BE2C (cell line): ENCODE results near the gene DCUN1D3.

ENCODE experiments used
- DNase-seq: peaks from one replicate; pipeline ENCODE4 v3.0.0-alpha.2; 2020
- H3K27me3 ChIP-seq: fragments of 250-450 bp; sonication (Bioruptor Pico); 2 replicates; pipeline ENCODE4 v1.5.1; 2020; ENCODE audit warnings: mild to moderate bottlenecking
- H3K36me3 ChIP-seq: fragments of 250-450 bp; sonication (Bioruptor Pico); 2 replicates; pipeline ENCODE4 v1.5.1; 2020; ENCODE audit warnings: mild to moderate bottlenecking
- H3K4me1 ChIP-seq: fragments of 250-450 bp; sonication (Bioruptor Pico); 2 replicates; pipeline ENCODE4 v1.5.1; 2020
- H3K4me3 ChIP-seq: 2 replicates; pipeline ENCODE4 v1.5.1; 2011; ENCODE audit warnings: low read depth, low read length
- H3K9me3 ChIP-seq: fragments of 250-450 bp; sonication (Bioruptor Pico); 2 replicates; pipeline ENCODE4 v1.5.1; 2020
- TF ChIP-seq, protein P1 (sequence below): IDR thresholded peaks from 2 replicates; pipeline ENCODE4 v1.5.1; 2012; ENCODE audit warnings: mild to moderate bottlenecking, low read depth, low read length

Gene DCUN1D3

DNA sequence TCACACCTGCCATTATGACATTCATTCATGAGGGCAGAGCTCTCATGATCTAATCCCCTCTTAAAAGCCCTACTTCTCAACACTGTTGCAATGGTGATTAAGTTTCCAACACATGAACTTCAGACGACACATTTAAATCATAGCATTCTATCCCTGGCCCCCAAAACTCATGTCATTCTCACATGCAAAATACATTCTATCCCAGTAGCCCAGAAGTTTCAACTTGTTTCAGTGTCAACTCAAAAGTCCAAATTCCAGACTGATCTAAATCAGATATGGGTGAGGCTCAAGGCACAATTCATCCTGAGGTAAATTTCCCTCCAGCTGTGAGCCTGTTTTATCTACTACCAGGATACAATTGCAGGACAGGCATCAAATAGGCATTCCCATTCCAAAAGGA, 25.6 kb upstream of the DCUN1D3 start:
- H3K9me3 ChIP-seq = no peaks in the 10 kb centered on the region
- H3K4me3 ChIP-seq = no peak overlapping the region
- DNase-seq = no peak
- H3K27me3 ChIP-seq = no peaks in the 10 kb centered on the region
- H3K36me3 ChIP-seq = no peaks in the 10 kb centered on the region
- H3K4me1 ChIP-seq = no peaks in the 10 kb centered on the region
- TF ChIP-seq, protein P1, sequence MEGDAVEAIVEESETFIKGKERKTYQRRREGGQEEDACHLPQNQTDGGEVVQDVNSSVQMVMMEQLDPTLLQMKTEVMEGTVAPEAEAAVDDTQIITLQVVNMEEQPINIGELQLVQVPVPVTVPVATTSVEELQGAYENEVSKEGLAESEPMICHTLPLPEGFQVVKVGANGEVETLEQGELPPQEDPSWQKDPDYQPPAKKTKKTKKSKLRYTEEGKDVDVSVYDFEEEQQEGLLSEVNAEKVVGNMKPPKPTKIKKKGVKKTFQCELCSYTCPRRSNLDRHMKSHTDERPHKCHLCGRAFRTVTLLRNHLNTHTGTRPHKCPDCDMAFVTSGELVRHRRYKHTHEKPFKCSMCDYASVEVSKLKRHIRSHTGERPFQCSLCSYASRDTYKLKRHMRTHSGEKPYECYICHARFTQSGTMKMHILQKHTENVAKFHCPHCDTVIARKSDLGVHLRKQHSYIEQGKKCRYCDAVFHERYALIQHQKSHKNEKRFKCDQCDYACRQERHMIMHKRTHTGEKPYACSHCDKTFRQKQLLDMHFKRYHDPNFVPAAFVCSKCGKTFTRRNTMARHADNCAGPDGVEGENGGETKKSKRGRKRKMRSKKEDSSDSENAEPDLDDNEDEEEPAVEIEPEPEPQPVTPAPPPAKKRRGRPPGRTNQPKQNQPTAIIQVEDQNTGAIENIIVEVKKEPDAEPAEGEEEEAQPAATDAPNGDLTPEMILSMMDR = no peak

DNA sequence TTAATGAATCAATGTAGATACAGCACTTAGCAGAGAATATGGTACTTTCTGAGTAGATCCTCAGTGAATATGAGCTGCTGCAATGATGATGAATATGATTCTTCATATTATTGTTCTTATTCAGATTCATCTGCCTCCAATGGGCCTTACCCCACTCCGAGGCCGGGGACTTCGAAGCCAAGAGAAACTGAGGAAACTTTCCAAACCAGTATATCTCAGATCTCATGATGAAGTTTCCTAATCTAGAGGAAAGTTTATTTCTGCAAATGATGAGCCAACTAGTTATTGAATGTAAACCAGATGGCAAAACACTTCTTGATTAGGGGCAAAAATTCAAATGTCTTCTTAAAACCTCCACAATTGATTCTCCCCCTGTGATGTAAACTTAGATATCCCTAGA, 23.7 kb upstream of the DCUN1D3 start:
- no peaks in the 10 kb centered on the region for H3K4me1 ChIP-seq
- no peak for DNase-seq
- H3K4me3 ChIP-seq = no peak overlapping the region
- TF ChIP-seq, protein P1 = no peak
- H3K36me3 ChIP-seq = no peaks in the 10 kb centered on the region
- H3K27me3 ChIP-seq = no peaks in the 10 kb centered on the region
- no peaks in the 10 kb centered on the region for H3K9me3 ChIP-seq

DNA sequence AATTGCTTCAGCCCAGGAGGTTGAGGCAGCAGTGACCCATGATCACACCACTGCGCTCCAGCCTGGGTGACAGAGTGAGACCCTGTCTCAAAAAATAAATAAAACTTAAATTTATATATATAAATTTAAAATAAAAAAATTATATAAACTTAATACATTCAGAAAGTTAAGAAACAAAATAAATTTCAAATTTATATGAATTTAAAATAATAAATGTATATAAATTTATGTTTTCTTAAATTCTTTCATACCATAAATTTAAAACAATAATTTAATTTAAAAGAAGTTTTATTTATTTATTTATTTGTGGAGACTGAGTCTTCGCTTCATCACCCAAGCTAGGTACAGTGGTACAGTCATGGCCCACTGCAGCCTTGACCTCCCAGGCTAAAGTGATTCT, 20.6 kb upstream of the DCUN1D3 start:
- no peak for DNase-seq
- Histone ChIP-seq H3K4me3 (no peak overlapping the region), H3K9me3 (no peaks in the 10 kb centered on the region), H3K36me3 (no peaks in the 10 kb centered on the region), H3K27me3 (no peaks in the 10 kb centered on the region), H3K4me1 (no peaks in the 10 kb centered on the region)
- TF ChIP-seq, protein P1 = no peak

DNA sequence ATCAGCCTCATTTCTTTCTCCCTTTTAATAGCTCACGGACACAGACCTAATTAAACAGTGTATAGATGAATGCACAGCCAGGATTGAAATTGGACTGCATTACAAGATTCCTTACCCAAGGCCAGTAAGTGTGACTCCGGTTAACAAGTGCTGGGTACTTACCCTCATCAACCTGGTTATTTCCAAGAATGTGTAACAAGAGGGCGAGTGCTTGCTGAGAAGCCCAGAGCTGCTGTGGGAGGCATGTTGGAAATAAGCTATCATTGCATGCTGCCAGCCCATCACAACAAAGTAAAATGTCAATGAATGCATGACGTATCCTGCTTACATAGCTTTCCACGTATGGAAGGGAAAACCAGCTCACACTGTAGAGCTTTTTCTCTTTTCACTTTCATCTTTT, 19.9 kb upstream of the DCUN1D3 start:
- Histone ChIP-seq H3K27me3 (no peaks in the 10 kb centered on the region), H3K36me3 (no peaks in the 10 kb centered on the region), H3K4me1 (0 out of 2 replicates have a peak, but pooled peaks cover 4% of the 10 kb centered on the region), H3K9me3 (no peaks in the 10 kb centered on the region), H3K4me3 (no peak overlapping the region)
- DNase-seq = no peak
- TF ChIP-seq, protein P1 = no peak

GRCh38 chr16:20918486-20919239, 18.5 kb upstream of the DCUN1D3 start:
- Histone ChIP-seq H3K4me1 (0 out of 2 replicates have a peak, but pooled peaks cover 4% of the 10 kb centered on the region), H3K4me3 (no peak overlapping the region)
- DNase-seq = no peak

DNA sequence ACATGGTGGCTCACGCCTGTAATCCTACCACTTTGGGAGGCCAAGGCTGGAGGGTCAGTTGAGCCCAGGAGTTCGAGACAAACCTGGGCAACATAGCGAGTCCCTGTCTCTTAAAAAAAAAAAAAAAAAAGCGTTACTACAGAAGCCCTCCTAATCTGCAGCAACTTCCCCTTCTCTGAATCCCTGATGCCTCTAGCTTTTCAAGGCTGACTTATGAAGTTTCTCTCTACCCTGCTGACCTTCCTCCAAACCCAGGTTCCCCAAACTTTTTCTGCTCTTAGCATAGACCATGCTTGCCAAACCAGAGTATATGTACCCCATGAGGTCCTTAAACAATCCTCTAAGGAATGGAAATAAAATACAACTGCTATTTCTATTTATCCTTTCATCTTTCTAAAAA, 16.8 kb upstream of the DCUN1D3 start:
- no peak for DNase-seq
- Histone ChIP-seq H3K36me3 (no peaks in the 10 kb centered on the region), H3K27me3 (no peaks in the 10 kb centered on the region), H3K4me3 (no peak overlapping the region), H3K9me3 (no peaks in the 10 kb centered on the region), H3K4me1 (0 out of 2 replicates have a peak, but pooled peaks cover 4% of the 10 kb centered on the region)
- TF ChIP-seq, protein P1 = no peak

More at GRCh38 chr16:20918486-20919239, 18.5 kb upstream of the DCUN1D3 start:
- H3K36me3 ChIP-seq = no peaks in the 10 kb centered on the region
- no peaks in the 10 kb centered on the region for H3K27me3 ChIP-seq
- H3K9me3 ChIP-seq = no peaks in the 10 kb centered on the region
- TF ChIP-seq, protein P1 = no peak
